ENCODE results near the gene HELB. TPM values are rescaled to one million over a fixed set of nuclear protein-coding genes. Genes with fewer than 3 reads are reported as not detected.

The HELB gene
- total RNA-seq, 1 experiment from 2014 or later = 9.3 TPM

DNA sequence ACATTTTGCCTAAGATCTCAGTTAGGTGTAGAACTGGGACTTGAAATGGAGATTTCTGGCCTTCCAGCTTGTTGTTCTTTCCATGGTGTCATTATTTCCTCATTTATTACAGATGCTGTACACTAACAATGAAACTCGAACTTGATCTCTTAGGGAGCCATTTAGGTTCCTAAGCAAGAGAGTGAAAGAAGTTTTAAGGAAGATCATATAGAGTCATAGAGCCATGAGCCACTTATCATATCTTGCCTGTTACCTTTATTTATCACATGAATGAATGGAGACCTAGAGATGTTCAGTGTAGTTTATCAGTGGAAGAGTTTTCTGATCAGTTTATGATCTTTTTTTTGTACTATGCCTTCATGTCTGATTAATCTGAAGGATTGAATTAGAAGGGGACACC lies 9.9 kb downstream of the HELB start:
- TF ChIP-seq, protein P1, sequence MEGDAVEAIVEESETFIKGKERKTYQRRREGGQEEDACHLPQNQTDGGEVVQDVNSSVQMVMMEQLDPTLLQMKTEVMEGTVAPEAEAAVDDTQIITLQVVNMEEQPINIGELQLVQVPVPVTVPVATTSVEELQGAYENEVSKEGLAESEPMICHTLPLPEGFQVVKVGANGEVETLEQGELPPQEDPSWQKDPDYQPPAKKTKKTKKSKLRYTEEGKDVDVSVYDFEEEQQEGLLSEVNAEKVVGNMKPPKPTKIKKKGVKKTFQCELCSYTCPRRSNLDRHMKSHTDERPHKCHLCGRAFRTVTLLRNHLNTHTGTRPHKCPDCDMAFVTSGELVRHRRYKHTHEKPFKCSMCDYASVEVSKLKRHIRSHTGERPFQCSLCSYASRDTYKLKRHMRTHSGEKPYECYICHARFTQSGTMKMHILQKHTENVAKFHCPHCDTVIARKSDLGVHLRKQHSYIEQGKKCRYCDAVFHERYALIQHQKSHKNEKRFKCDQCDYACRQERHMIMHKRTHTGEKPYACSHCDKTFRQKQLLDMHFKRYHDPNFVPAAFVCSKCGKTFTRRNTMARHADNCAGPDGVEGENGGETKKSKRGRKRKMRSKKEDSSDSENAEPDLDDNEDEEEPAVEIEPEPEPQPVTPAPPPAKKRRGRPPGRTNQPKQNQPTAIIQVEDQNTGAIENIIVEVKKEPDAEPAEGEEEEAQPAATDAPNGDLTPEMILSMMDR (IDR thresholded peaks at IDR 0.05 in 2 of 3, conservative IDR thresholded peaks at IDR 0.05 in 1 of 3; ENCODE audit: borderline replicate concordance in 1 of 3, insufficient read depth in 1 of 3, low read depth in 2 of 3, low read length in 2 of 3) = no peak
- TF ChIP-seq SIN3A (IDR thresholded peaks at IDR 0.05; ENCODE audit: low read depth) (no peak), EZH2 (IDR thresholded peaks at IDR 0.05) (no peak), FOSL1 (IDR thresholded peaks at IDR 0.05; ENCODE audit: low read depth) (no peak), SRF (IDR thresholded peaks at IDR 0.05; ENCODE audit: low read depth) (no peak), CBX3 (IDR thresholded peaks at IDR 0.05; ENCODE audit: low read depth) (no peak), TCF7L2 (IDR thresholded peaks at IDR 0.05; ENCODE audit: borderline replicate concordance, extremely low read depth, insufficient read depth, insufficient read length) (no peak), POLR2AphosphoS5 (IDR thresholded peaks at IDR 0.05; ENCODE audit: low read depth, low read length) (no peak), POLR2A (IDR thresholded peaks at IDR 0.05; ENCODE audit: borderline replicate concordance, extremely low read depth, insufficient read depth, insufficient read length) (no peak), EZH2phosphoT487 (IDR thresholded peaks at IDR 0.05; ENCODE audit: borderline replicate concordance) (no peak), SP1 (IDR thresholded peaks at IDR 0.05; ENCODE audit: low read depth) (no peak), EGR1 (IDR thresholded peaks at IDR 0.05; ENCODE audit: low read depth) (no peak), CEBPB (IDR thresholded peaks at IDR 0.05; ENCODE audit: low read depth) (no peak), ZNF274 (IDR thresholded peaks at IDR 0.05; ENCODE audit: low read depth, low read length) (no peak), YY1 (IDR thresholded peaks at IDR 0.05; ENCODE audit: extremely low read depth, insufficient replicate concordance, low read depth, low read length) (no peak)
- TF ChIP-seq, protein P2, sequence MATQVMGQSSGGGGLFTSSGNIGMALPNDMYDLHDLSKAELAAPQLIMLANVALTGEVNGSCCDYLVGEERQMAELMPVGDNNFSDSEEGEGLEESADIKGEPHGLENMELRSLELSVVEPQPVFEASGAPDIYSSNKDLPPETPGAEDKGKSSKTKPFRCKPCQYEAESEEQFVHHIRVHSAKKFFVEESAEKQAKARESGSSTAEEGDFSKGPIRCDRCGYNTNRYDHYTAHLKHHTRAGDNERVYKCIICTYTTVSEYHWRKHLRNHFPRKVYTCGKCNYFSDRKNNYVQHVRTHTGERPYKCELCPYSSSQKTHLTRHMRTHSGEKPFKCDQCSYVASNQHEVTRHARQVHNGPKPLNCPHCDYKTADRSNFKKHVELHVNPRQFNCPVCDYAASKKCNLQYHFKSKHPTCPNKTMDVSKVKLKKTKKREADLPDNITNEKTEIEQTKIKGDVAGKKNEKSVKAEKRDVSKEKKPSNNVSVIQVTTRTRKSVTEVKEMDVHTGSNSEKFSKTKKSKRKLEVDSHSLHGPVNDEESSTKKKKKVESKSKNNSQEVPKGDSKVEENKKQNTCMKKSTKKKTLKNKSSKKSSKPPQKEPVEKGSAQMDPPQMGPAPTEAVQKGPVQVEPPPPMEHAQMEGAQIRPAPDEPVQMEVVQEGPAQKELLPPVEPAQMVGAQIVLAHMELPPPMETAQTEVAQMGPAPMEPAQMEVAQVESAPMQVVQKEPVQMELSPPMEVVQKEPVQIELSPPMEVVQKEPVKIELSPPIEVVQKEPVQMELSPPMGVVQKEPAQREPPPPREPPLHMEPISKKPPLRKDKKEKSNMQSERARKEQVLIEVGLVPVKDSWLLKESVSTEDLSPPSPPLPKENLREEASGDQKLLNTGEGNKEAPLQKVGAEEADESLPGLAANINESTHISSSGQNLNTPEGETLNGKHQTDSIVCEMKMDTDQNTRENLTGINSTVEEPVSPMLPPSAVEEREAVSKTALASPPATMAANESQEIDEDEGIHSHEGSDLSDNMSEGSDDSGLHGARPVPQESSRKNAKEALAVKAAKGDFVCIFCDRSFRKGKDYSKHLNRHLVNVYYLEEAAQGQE (IDR thresholded peaks at IDR 0.05; ENCODE audit: low read depth) = no peak
- TF ChIP-seq, protein P3, sequence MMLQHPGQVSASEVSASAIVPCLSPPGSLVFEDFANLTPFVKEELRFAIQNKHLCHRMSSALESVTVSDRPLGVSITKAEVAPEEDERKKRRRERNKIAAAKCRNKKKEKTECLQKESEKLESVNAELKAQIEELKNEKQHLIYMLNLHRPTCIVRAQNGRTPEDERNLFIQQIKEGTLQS (IDR thresholded peaks at IDR 0.05) = no peak
- TF ChIP-seq, protein P4, sequence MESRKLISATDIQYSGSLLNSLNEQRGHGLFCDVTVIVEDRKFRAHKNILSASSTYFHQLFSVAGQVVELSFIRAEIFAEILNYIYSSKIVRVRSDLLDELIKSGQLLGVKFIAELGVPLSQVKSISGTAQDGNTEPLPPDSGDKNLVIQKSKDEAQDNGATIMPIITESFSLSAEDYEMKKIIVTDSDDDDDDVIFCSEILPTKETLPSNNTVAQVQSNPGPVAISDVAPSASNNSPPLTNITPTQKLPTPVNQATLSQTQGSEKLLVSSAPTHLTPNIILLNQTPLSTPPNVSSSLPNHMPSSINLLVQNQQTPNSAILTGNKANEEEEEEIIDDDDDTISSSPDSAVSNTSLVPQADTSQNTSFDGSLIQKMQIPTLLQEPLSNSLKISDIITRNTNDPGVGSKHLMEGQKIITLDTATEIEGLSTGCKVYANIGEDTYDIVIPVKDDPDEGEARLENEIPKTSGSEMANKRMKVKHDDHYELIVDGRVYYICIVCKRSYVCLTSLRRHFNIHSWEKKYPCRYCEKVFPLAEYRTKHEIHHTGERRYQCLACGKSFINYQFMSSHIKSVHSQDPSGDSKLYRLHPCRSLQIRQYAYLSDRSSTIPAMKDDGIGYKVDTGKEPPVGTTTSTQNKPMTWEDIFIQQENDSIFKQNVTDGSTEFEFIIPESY (IDR thresholded peaks at IDR 0.05; ENCODE audit: extremely low read depth, insufficient replicate concordance, low read length) = no peak
- TF ChIP-seq, protein P5, sequence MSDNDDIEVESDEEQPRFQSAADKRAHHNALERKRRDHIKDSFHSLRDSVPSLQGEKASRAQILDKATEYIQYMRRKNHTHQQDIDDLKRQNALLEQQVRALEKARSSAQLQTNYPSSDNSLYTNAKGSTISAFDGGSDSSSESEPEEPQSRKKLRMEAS (IDR thresholded peaks at IDR 0.05) = no peak
- no peak overlapping the region for H3K9ac ChIP-seq (ENCODE audit: low read length)

More for the DNA sequence above, 9.9 kb downstream of the HELB start:
- POLR2A ChIA-PET = interaction anchor here (2.1 kb wide), 1 partner anchor 10 kb away, joined by 6 read pairs; the partner anchor contains the start of gene HELB
- Histone ChIP-seq H3K27me3 (ENCODE audit: insufficient read depth, low read length) (no peaks in the 10 kb centered on the region), H3K4me3 (replicated peaks in 1 of 2; ENCODE audit: low read depth in 1 of 2, low read length in 2 of 2) (no peak overlapping the region), H3K9me2 (ENCODE audit: insufficient read depth) (no peaks in the 10 kb centered on the region; the same call in 1 of the 2 replicates), H3K9me3 (ENCODE audit: control insufficient read depth in 1 of 2, insufficient read depth in 1 of 2, low read depth in 1 of 2, low read length in 2 of 2) (no peaks in the 10 kb centered on the region), H3K36me3 (ENCODE audit: control insufficient read depth in 1 of 2, insufficient read depth in 2 of 2, low read length in 2 of 2) (peaks cover 4 to 7% of the 10 kb centered on the region in 2 experiments; a peak in 2 of 4 replicates), H3K4me2 (ENCODE audit: low read length) (no peak overlapping the region), H2AFZ (ENCODE audit: low read depth, low read length, poor library complexity, severe bottlenecking) (no peak overlapping the region), H3K79me2 (ENCODE audit: insufficient read depth, low read length) (no peaks in the 10 kb centered on the region), H3K27ac (ENCODE audit: low read depth, low read length) (no peak overlapping the region), H4K20me1 (ENCODE audit: insufficient read depth) (no peaks in the 10 kb centered on the region), H3K4me1 (ENCODE audit: control insufficient read depth in 1 of 2, insufficient read depth in 2 of 2, low read length in 2 of 2) (no peaks in the 10 kb centered on the region)
- CTCF ChIA-PET = no interaction called here
- intact Hi-C loops (cut with micrococcal nuclease) = no loop called here
- DNase-seq (ENCODE audit: low read depth, low spot score) (no peak), ATAC-seq (no peak)
- BruUV-seq (replicated peaks) = no TSS peak
- RAD21 ChIA-PET (ENCODE audit: low non-redundant PET in 1 of 2, low total read pairs in 2 of 2, uncharacterized antibody in 2 of 2, unreplicated experiment in 2 of 2) = no interaction called here

Measured in HCT116 (cell line).